Peyer's patch (tissue), 4 donors: Measurements from ENCODE around the gene STOX1.
"Not testable (repeated sequence)": the region's sequence is repeated elsewhere in the genome, so short reads cannot be mapped to it uniquely, and the experiment has no call there.

Experiments
- CTCF ChIP-seq, 6 experiments: fragments of 450-650 bp in 4 of 6; fragments of 200-600 bp in 2 of 6; sonication (generic) in 1 of 6; IDR thresholded peaks; one replicate each; pipeline ENCODE4 v1.5.1; 2017 to 2019; ENCODE audit warnings: antibody characterized with exemption in 6 of 6, mild to moderate bottlenecking in 3 of 6, moderate library complexity in 1 of 6
- POLR2A ChIP-seq, 2 donors: fragments of 450-650 bp; IDR thresholded peaks; one replicate each; pipeline ENCODE4 v1.5.1; 2017; ENCODE audit warnings: antibody characterized with exemption in 2 of 2, mild to moderate bottlenecking in 2 of 2, moderate library complexity in 2 of 2

DNA sequence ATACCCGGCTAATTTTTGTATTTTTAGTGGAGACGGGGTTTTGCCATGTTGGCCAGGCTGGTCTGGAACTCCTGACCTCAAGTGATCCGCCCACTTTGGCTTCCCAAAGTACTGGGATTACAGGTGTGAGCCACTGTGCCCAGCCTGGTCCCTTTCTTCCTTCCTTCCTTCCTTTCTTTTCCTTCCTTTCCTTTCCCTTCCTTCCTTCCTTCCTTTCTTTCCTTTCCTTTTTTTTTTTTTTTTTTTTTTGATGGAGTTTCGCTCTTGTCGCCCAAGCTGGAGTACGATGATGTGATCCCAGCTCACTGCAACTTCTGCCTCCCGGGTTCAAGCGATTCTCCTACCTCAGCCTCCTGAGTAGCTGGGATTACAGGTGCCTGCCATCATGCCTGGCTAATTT lies 102.6 kb downstream of the STOX1 start:
- not testable (repeated sequence) for TF ChIP-seq CTCF, POLR2A (IDR thresholded peaks at IDR 0.05)
